ENCODE measurements around the gene SNAPC3.

The SNAPC3 gene

DNA sequence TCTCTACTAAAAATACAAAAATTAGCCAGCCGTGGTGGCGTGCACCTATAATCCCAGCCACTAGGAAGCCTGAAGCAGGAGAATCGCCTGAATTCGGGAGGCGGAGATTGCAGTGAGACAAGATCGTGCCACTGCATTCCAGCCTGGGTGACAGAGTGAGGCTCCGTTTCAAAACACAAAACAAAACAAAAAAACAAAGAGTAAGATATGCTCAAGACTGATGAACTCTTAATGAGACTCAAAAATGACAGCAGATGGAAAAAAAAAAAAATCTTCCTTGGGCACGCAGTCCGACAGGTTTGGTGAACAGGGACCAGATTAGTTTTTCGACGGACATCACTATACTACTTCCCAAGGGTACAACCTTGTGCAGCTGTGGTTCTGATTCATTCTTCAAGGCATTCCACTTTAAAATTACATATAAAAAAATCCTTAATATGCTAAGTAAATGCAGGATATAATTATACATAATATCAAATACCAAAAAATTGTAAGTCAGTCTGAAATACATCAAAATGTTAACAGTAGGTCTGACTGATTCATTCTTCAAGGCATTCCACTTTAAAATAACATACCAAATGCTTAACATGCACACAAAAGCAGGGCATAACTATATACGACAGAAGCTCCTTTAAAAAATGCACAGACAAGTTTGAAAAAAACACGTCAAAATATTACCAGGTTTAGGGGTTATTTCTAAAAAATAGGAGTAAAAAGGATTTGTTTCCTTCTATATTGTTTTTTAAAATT is 75.7 kb downstream of the SNAPC3 start:
- no peak for DNase-seq

DNA sequence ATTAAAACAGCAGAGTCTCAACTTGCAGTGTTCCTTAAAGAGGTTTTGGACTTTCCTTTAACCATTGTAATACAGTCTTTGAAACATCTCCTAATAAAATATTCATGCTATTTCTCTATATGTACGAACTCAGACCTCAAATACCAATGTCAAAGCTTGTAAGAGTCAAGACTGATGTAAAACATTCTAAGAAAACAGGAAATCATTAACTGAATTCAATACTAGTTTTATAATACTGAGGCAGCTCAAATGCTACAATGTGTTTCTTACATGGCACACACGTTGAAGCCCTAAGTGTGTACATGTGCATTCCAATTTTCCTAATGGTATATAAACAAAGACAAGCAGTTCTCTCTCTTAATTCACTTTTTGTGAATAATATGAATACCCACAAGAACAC is 76.5 kb downstream of the SNAPC3 start:
- no peak for DNase-seq

DNA sequence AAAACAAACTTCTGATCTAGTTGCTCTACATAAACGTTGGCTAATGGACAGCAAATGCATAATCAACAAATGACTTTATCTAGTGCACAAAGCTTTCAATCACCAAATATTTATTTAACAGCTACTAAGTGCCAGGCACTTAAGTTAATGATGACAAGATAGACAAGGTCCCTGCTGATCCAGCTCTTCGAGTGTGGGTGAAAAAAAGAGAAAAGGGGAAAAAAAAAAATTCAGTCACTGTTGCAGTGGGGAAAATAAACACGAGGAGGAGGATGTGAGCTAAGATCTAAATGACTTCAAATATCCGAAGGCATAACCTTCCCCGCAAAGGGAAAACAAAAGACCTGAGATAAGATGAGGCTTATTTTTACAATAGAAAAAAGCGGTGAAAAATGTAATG is 78.5 kb downstream of the SNAPC3 start:
- DNase-seq: no peak

DNA sequence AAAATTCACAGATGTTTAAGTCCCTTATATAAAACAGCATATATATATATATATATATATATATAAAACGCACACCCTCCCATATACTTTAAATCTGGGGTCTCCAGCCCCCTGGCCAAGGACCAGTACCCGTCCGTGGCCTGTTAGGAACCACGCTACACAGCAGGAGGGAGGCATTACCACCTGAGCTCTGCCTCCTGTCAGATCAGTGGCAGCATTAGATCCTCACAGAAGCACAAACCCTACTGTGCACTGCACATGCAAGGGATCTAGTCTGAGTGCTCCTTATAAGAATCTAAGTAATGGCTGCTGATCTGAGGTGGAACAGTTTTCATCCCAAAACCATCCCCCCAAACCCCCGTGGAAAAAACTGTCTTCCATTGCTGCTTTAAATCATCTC is 79.1 kb downstream of the SNAPC3 start:
- no peak for DNase-seq

DNA sequence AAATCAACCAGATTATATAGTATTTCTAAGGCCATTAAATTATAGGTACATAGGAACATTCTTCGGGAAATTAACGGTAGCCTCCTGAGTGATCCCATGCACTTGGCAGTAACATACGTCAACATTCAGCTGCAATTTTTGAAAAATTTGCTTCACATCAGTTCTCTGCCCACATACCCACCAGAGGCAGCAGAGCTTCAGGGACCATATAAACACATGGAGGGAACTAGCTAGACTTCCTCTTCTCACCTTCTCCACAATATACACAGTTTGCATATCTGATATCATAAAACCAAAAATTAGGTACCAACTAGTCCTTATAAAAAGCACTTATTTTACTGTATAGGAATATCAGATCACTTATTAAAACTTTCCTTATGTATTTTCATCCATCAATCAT is 83.2 kb downstream of the SNAPC3 start:
- DNase-seq: no peak

DNA sequence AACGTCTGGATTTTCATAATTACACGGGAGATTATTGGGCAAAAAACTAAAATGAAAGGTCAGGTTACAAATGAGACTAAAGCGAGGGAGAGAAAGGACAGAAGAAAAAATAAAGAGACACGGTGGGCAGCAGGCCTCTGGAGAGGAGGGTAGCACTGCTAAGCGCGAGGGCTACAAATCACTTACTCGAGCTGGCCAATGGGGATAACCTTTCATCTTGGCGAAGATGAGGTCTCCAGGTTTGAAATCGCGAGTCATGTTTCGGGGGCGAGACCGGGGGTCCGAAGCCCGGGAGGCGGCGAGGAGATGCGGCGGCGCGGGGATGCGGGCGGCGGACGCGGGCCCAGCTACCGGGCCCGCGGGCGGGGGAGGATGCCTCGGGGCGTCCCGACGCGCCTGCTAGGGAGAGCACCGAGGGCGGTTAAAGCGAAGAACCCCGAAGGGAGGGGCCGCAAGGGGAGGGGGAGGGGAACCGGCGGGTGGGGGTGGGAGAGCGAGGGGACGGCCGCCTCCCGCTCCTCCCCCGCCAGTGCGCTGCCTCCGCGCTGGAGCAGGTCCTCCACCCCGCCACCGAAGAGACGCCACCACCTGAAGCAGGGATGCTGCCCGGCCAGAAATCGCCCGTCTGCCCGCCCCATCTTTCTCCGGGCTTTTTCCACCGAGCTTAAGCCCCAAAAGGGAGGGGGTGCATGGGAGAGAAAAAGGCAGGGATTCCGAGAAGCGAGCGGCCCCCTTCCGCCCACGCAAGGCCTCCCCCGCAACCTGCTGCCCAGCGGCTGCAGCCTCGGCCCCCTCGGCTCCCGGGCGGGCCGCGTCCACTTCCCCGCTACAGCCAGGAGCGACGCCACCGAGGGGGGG is 87.5 kb downstream of the SNAPC3 start:
- DNase-seq: peak; percentile 36 to 44

DNA sequence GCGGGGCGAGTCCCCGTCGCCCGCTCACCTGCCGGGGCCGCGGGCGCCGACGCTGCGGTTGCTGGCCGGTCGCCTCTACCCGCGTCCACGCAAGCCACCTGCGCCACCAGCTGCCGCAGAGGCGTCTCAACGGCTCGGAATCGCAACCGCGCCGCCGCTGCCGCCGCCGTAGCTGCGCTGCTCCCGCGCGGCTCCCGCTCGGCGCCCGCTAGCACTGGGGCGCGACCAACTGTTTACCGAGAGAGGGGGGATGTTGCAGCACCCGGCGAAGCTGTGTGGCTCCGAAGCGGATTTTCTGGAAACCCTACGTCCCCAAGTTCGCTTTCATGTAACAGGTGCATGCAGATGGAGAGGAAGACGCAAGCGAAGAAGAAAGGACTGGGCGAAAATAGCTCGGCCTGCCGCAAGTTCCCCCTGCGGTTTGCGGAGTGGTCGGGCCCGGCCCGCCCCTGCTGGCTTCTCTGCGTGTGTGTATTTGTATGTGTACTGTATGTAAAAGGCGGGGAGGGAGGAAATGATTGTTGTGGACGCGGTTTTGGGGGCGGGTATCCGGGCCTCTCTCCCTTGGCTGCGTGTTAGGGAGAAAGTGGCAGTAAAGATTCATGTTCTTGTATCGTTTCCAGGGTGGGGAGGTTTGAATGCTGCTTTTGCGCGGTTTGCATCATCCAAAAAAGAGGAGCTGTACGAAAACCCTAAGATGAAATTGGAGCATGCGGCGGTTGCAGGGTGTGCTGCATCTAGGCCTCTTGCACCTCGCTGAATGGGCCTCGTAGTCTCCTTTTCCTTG is 88.3 kb downstream of the SNAPC3 start, which contains the start of gene PSIP1:
Gene PSIP1 (minus strand): TSS at position 182 of the 787 bp plus-strand sequence. CDS start 782 bp downstream, outside the sequence.
- DNase-seq: peak; percentile 77 to 78

Data from stimulated activated CD4-positive, alpha-beta T cell treated with anti-CD3 and anti-CD28 coated beads, Interleukin-2, amount 100 ng/mL, for 48 hours (primary cell).